NCI-H187 (cell line): ENCODE data around the gene ANKRD44.
A peak's percentile ranks its signal among the peaks of the same experiment; 100 is the strongest.
"Not testable (repeated sequence)": the region's sequence is repeated elsewhere in the genome, so short reads cannot be mapped to it uniquely, and the experiment has no call there.

Source experiments
- DNase-seq, 2 experiments: peaks; one replicate each; lab custom pipeline; 2025; lab: John Stamatoyannopoulos, UW

The ANKRD44 gene

GRCh38 chr2:197287596-197287932, 23.0 kb downstream of the ANKRD44 start:
- DNase-seq, result not testable (repeated sequence)

- DNase-seq, result no peak
Measured at GRCh38 chr2:197286805-197287595, 23.6 kb downstream of the ANKRD44 start.

- no peak for DNase-seq
Measured at GRCh38 chr2:197285361-197285760, 25.2 kb downstream of the ANKRD44 start.

GRCh38 chr2:197284956-197285355, 25.6 kb downstream of the ANKRD44 start:
- DNase-seq, result no peak

GRCh38 chr2:197281421-197281820, 29.2 kb downstream of the ANKRD44 start:
- DNase-seq, result no peak

- no peak for DNase-seq
Measured at GRCh38 chr2:197280015-197280702, 30.4 kb downstream of the ANKRD44 start.

- no peak for DNase-seq
Measured at GRCh38 chr2:197278799-197279763, 31.5 kb downstream of the ANKRD44 start.

GRCh38 chr2:197277794-197278193, 32.8 kb downstream of the ANKRD44 start:
- DNase-seq, result no peak

GRCh38 chr2:197276156-197276555, 34.4 kb downstream of the ANKRD44 start:
- no peak for DNase-seq

GRCh38 chr2:197274937-197275336, 35.6 kb downstream of the ANKRD44 start:
- DNase-seq, result no peak

GRCh38 chr2:197274349-197274748, 36.2 kb downstream of the ANKRD44 start:
- no peak for DNase-seq

- DNase-seq, result peak; percentile 13 to 62
Measured at GRCh38 chr2:197273485-197273884, 37.1 kb downstream of the ANKRD44 start.

- no peak for DNase-seq
Measured at GRCh38 chr2:197270601-197271000, 40.0 kb downstream of the ANKRD44 start.

- DNase-seq, result no peak
Measured at GRCh38 chr2:197269815-197270214, 40.8 kb downstream of the ANKRD44 start.

GRCh38 chr2:197268786-197269584, 41.6 kb downstream of the ANKRD44 start:
- DNase-seq, result no peak

- DNase-seq, result no peak
Measured at GRCh38 chr2:197266477-197266876, 44.1 kb downstream of the ANKRD44 start.

GRCh38 chr2:197265924-197266323, 44.7 kb downstream of the ANKRD44 start:
- DNase-seq, result no peak

GRCh38 chr2:197265036-197265435, 45.5 kb downstream of the ANKRD44 start:
- no peak for DNase-seq

GRCh38 chr2:197264332-197264731, 46.2 kb downstream of the ANKRD44 start:
- DNase-seq, result no peak

GRCh38 chr2:197263077-197263476, 47.5 kb downstream of the ANKRD44 start:
- DNase-seq, result no peak

- DNase-seq, result no peak
Measured at GRCh38 chr2:197261808-197262226, 48.8 kb downstream of the ANKRD44 start.
